ENCODE results near the gene PRPF8. TPM values are rescaled to one million over a fixed set of nuclear protein-coding genes. Genes with fewer than 3 reads are reported as not detected.

Gene PRPF8
- total and polyA plus RNA-seq, 2 of the 13 experiments (the other 11 are each of a cell fraction or from before 2014, with no cell fraction given), result 112 to 179 TPM

- TF ChIP-seq GMEB2 (CRISPR knock-in tag; IDR thresholded peaks at IDR 0.05; ENCODE audit: low read depth) (no peak), HNF1A (IDR thresholded peaks at IDR 0.05; ENCODE audit: low read depth) (no peak), HNF1A (CRISPR knock-in tag; IDR thresholded peaks at IDR 0.05; ENCODE audit: borderline replicate concordance) (no peak; the same call in 1 of the 2 replicates), ELF4 (CRISPR knock-in tag; IDR thresholded peaks at IDR 0.05; ENCODE audit: borderline replicate concordance) (no peak), GTF3A (CRISPR knock-in tag; conservative IDR thresholded peaks at IDR 0.05) (no peak), TBL1XR1 (IDR thresholded peaks at IDR 0.05; ENCODE audit: borderline replicate concordance, low read length, partially characterized antibody) (no peak), KDM5B (CRISPR knock-in tag; IDR thresholded peaks at IDR 0.05; ENCODE audit: borderline replicate concordance) (no peak; the same call in 1 of the 2 replicates), TAF15 (IDR thresholded peaks at IDR 0.05; ENCODE audit: low read depth, low read length, poor library complexity, severe bottlenecking) (no peak), FOXO4 (CRISPR knock-in tag; conservative IDR thresholded peaks at IDR 0.05) (no peak), ZNF670 (CRISPR knock-in tag; IDR thresholded peaks at IDR 0.05; ENCODE audit: borderline replicate concordance) (no peak), SNAPC2 (CRISPR knock-in tag; IDR thresholded peaks at IDR 0.05) (0 out of 2 replicates have a peak, but pooled peaks have one; percentile 32), HCFC1 (IDR thresholded peaks at IDR 0.05; ENCODE audit: low read depth, low read length) (no peak; the same call in 1 of the 2 replicates), ZNF674 (CRISPR knock-in tag; IDR thresholded peaks at IDR 0.05; ENCODE audit: low read depth) (no peak), ATF7-NPFF (CRISPR knock-in tag; IDR thresholded peaks at IDR 0.05; ENCODE audit: low read depth) (peak; percentile 84), ZNF792 (CRISPR knock-in tag; IDR thresholded peaks at IDR 0.05) (peak; percentile 53; the same call in 1 of the 2 replicates), NONO (IDR thresholded peaks at IDR 0.05) (no peak), NONO (CRISPR knock-in tag; conservative IDR thresholded peaks at IDR 0.05) (peak; percentile 10; the same call in 1 of the 2 replicates), NR1H2 (CRISPR knock-in tag; IDR thresholded peaks at IDR 0.05; ENCODE audit: borderline replicate concordance, low read depth) (no peak), ARNTL (CRISPR knock-in tag; IDR thresholded peaks at IDR 0.05) (peak; percentile 37; the same call in 1 of the 2 replicates), ZNF713 (CRISPR knock-in tag; IDR thresholded peaks at IDR 0.05) (no peak), POLR2A (IDR thresholded peaks at IDR 0.05; ENCODE audit: insufficient read depth in 1 of 2, low read depth in 2 of 2, low read length in 2 of 2) (peak in 1 of 2 experiments; percentile 46; a peak in 1 of 4 replicates), ZNF629 (CRISPR knock-in tag; conservative IDR thresholded peaks at IDR 0.05) (no peak), ZNF136 (CRISPR knock-in tag; IDR thresholded peaks at IDR 0.05; ENCODE audit: low read depth) (no peak), PHF8 (CRISPR knock-in tag; IDR thresholded peaks at IDR 0.05) (peak; percentile 36)
These were observed 39.7 kb upstream of the PRPF8 start, which contains the start of gene WDR81 (continued) for GRCh38 chr17:1724351-1724868.
